Neuron (in vitro differentiated cells): ENCODE measurements around the gene CYS1.
"Not testable (repeated sequence)": the region's sequence is repeated elsewhere in the genome, so short reads cannot be mapped to it uniquely, and the experiment has no call there.

Experiments used
- H2AFZ ChIP-seq: one replicate; pipeline ENCODE4 v1.6.1; 2013; ENCODE audit warnings: low read depth, mild to moderate bottlenecking, inconsistent platforms, low read length, moderate library complexity
- H3K27me3 ChIP-seq: one replicate; pipeline ENCODE4 v1.6.1; 2013; ENCODE audit warnings: low read length; ENCODE audit not compliant: insufficient read depth
- H3K36me3 ChIP-seq: one replicate; pipeline ENCODE4 v1.6.1; 2013; ENCODE audit warnings: low read length; ENCODE audit not compliant: insufficient read depth
- H3K4me1 ChIP-seq: one replicate; pipeline ENCODE4 v1.6.1; 2013; ENCODE audit warnings: low read length; ENCODE audit not compliant: insufficient read depth
- H3K4me3 ChIP-seq: 2 replicates; pipeline ENCODE4 v1.5.1; 2013; ENCODE audit warnings: mild to moderate bottlenecking, low read length, moderate library complexity
- H3K9me3 ChIP-seq: one replicate; pipeline ENCODE4 v1.6.1; 2013; ENCODE audit warnings: low read length

The CYS1 gene

GRCh38 chr2:10022966-10023662, 57.1 kb downstream of the CYS1 start:
- Histone ChIP-seq H2AFZ (no peak overlapping the region), H3K4me1 (no peaks in the 10 kb centered on the region), H3K4me3 (no peak overlapping the region), H3K36me3 (no peaks in the 10 kb centered on the region), H3K27me3 (peaks cover 9% of the 10 kb centered on the region), H3K9me3 (no peaks in the 10 kb centered on the region)

GRCh38 chr2:10022445-10022844, 57.8 kb downstream of the CYS1 start:
- Histone ChIP-seq H3K4me1 (no peaks in the 10 kb centered on the region), H3K27me3 (peaks cover 9% of the 10 kb centered on the region), H2AFZ (no peak overlapping the region), H3K9me3 (no peaks in the 10 kb centered on the region), H3K4me3 (no peak overlapping the region), H3K36me3 (no peaks in the 10 kb centered on the region)

GRCh38 chr2:10022041-10022421, 58.2 kb downstream of the CYS1 start:
- no peak overlapping the region for H3K4me3 ChIP-seq
- H2AFZ ChIP-seq = no peak overlapping the region
- H3K9me3 ChIP-seq = no peaks in the 10 kb centered on the region
- no peaks in the 10 kb centered on the region for H3K4me1 ChIP-seq
- peaks cover 10% of the 10 kb centered on the region for H3K27me3 ChIP-seq
- no peaks in the 10 kb centered on the region for H3K36me3 ChIP-seq

GRCh38 chr2:10019602-10020400, 60.4 kb downstream of the CYS1 start:
- Histone ChIP-seq H3K27me3 (peaks cover 12% of the 10 kb centered on the region), H3K4me1 (no peaks in the 10 kb centered on the region), H3K36me3 (no peaks in the 10 kb centered on the region), H2AFZ (no peak overlapping the region), H3K9me3 (peaks cover 2% of the 10 kb centered on the region), H3K4me3 (no peak overlapping the region)

- H3K4me3 ChIP-seq = no peak overlapping the region
- H3K27me3 ChIP-seq = peaks cover 12% of the 10 kb centered on the region
- no peak overlapping the region for H2AFZ ChIP-seq
- peaks cover 2% of the 10 kb centered on the region for H3K9me3 ChIP-seq
- H3K36me3 ChIP-seq = no peaks in the 10 kb centered on the region
- H3K4me1 ChIP-seq = no peaks in the 10 kb centered on the region
Measured at GRCh38 chr2:10019174-10019573, 61.0 kb downstream of the CYS1 start.

- H3K27me3 ChIP-seq = peaks cover 6% of the 10 kb centered on the region
- H3K36me3 ChIP-seq = no peaks in the 10 kb centered on the region
- peaks cover 2% of the 10 kb centered on the region for H3K9me3 ChIP-seq
- no peak overlapping the region for H3K4me3 ChIP-seq
- H3K4me1 ChIP-seq = no peaks in the 10 kb centered on the region
- H2AFZ ChIP-seq = no peak overlapping the region
Measured at GRCh38 chr2:10017313-10017941, 62.8 kb downstream of the CYS1 start.

- no peaks in the 10 kb centered on the region for H3K4me1 ChIP-seq
- no peak overlapping the region for H2AFZ ChIP-seq
- peaks cover 2% of the 10 kb centered on the region for H3K9me3 ChIP-seq
- peaks cover 6% of the 10 kb centered on the region for H3K27me3 ChIP-seq
- no peak overlapping the region for H3K4me3 ChIP-seq
- H3K36me3 ChIP-seq = no peaks in the 10 kb centered on the region
Measured at GRCh38 chr2:10016802-10017258, 63.4 kb downstream of the CYS1 start.

- H3K4me1 ChIP-seq = no peaks in the 10 kb centered on the region
- no peak overlapping the region for H3K4me3 ChIP-seq
- H3K27me3 ChIP-seq = peaks cover 6% of the 10 kb centered on the region
Measured at GRCh38 chr2:10016001-10016801, 64.0 kb downstream of the CYS1 start.

GRCh38 chr2:10015376-10015989, 64.7 kb downstream of the CYS1 start:
- H3K4me3 ChIP-seq, H3K36me3 ChIP-seq, H3K27me3 ChIP-seq, H3K9me3 ChIP-seq, H3K4me1 ChIP-seq, H2AFZ ChIP-seq: not testable (repeated sequence)

More at GRCh38 chr2:10016001-10016801, 64.0 kb downstream of the CYS1 start:
- no peak overlapping the region for H2AFZ ChIP-seq
- H3K36me3 ChIP-seq = no peaks in the 10 kb centered on the region
- H3K9me3 ChIP-seq = peaks cover 2% of the 10 kb centered on the region

- Histone ChIP-seq H3K4me3 (no peak overlapping the region), H3K4me1 (no peaks in the 10 kb centered on the region), H2AFZ (no peak overlapping the region), H3K36me3 (no peaks in the 10 kb centered on the region), H3K27me3 (peaks cover 6% of the 10 kb centered on the region), H3K9me3 (peaks cover 2% of the 10 kb centered on the region)
Measured at GRCh38 chr2:10014418-10015190, 65.6 kb downstream of the CYS1 start.

GRCh38 chr2:10013651-10014417, 66.4 kb downstream of the CYS1 start:
- H3K27me3 ChIP-seq, H3K36me3 ChIP-seq, H3K4me3 ChIP-seq, H3K4me1 ChIP-seq, H2AFZ ChIP-seq, H3K9me3 ChIP-seq: not testable (repeated sequence)
